Glomerular visceral epithelial cell (primary cell): ENCODE results near the gene CDK5RAP1.
"Not testable (repeated sequence)": the region's sequence is repeated elsewhere in the genome, so short reads cannot be mapped to it uniquely, and the experiment has no call there.

Experiments
- DNase-seq: peaks from one replicate; pipeline ENCODE4 v3.0.0-alpha.2; 2016; ENCODE audit errors: extremely low spot score

The CDK5RAP1 gene

DNA sequence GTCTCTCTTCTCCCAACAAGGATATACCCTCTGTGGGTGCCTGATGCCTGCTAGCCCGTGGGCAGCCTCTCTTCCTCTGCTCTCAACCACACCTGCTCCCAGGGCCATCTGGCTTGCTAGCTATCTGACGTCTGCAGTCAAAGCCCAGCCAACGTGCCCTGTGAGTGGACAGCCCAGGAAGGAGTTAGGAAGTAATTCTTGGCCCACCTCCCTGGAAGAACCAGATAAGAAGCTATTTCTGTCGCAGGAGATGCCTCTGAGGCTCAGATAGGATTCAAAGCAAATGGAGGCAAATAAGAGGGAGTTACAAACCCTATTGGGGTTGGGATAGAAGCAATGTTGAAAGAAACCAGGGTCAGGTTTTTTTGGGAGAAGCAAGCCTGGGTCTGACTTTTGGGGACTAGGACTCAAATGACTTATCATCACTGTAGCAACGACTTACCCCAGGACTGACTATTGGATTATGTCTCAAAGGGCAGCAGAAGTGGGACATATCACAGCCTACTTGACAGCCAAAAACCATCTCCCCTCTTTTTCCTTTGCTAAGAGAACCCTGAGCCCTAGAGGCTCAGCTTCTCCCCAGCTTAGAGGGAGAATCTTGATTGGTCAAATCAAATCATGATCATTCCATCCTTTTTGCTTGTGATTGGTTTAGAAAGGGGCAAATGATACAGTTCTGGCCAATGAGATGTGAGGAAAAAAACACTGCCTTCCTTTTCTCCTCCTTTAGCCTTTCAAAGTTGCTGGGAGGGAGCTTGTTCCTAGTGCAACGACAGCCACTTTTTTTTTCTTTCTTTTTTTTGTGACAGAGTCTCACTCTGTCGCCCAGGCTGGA lies 18.0 kb upstream of the CDK5RAP1 start:
- DNase-seq, result no peak

DNA sequence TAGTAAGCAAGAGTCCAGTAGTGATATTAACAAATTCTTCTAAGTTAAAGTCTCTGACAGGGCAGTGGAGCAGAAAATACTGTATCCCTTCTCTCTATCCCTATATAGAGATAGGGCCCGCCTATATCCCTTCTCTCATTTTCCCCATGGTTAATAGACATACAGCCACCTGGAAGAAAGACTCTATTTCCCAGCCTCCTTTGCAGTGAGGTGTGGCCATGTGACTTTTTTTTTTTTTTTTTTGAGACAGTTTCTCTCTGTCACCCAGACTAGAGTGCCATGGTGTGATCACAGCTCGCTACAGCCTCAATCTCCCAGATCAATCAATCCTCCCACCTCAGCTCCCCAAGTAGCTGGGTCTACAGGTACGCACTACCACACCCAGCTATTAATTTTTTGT lies 16.7 kb upstream of the CDK5RAP1 start:
- DNase-seq, result no peak

DNA sequence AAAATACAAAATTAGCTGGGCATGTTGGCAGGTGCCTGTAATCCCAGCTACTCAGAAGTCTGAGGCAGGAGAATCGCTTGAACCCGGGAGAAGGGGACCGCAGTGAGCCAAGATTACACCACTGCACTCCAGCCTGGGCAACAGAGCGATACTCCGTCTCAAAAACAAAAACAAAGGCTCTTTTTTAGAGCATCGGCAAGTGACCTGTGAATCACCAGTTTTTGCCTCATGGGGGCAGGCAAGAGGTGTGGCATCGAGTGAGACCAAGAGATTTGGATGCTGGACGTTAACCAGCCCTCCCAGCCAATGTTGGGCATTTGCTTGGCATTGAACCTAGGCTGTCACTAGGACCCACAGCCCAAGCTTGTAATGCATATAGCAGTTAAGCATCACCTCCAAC lies 14.6 kb upstream of the CDK5RAP1 start:
- DNase-seq, result no peak

DNA sequence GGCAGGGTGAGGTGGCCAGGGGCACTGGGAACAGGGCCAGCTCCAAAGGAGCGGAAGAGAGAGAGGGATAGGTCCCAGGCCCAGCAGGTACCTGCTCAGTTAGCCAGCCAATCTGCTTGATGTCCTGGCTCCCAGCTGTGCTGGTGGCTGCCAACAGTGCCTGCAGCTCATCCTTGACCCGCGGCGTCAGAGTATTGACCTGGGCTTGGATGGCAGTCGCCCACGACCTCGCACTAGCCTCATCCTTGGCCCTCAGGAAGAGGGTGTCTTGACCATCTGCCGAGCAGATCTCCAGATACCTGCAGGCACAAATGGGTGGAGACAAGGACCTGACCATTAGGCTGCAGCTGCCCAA lies 11.1 kb upstream of the CDK5RAP1 start:
- DNase-seq, result no peak

DNA sequence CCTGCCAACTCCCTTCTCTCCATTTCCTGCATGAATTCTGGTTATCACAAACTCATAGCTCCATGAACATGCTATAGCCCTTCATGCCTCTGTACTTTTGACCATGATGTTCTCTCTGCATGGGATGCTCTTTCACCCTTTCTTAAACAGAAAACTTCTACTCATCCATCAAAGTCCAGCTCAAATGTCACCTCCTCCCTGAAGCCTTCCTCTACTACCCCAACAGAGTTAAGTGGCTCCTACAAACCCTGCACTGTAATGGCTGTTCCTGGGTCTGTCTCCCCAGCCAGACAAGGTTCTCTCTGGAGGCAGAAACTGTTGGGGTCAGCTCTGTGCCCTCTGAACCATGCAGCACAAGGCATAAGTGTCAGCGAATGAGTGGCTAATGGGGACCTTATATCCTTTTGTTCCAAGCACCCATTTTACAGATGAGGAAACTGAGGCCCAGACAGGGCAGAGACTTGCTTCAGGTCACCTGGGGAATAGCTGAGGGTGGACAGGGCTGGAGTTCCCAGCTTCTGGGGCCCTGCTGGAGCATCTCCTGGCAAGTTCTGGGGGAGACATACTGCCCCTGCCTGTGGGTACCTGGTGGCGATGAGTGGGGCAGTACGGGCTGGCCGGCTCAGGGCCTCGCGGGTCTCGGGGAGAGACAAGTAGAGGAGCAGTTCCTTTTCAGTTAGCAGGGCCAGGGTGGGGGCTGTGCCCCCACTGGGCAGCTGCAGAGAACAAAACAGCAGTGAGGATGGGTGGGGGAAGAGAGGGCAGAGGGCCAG lies 10.6 kb upstream of the CDK5RAP1 start:
- no peak for DNase-seq

DNA sequence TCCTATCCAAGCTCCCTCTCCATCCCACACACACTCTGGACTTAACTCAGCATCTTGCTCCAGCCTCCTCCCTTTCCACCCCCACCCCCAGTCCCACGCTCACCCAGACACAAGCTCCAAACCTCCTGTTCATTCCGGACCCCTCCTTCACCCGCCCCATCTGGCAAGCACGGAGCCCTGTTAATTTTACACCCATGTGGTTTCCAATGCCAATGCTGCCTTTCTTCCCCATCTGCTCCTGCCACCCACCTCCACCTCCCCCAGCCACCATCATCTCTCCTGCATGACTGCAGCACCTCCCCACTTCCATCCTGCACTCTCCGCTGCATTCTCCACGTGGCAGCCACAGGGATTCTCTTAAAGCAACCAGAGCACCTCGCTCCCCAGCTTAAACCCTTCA lies 9.9 kb upstream of the CDK5RAP1 start:
- no peak for DNase-seq

DNA sequence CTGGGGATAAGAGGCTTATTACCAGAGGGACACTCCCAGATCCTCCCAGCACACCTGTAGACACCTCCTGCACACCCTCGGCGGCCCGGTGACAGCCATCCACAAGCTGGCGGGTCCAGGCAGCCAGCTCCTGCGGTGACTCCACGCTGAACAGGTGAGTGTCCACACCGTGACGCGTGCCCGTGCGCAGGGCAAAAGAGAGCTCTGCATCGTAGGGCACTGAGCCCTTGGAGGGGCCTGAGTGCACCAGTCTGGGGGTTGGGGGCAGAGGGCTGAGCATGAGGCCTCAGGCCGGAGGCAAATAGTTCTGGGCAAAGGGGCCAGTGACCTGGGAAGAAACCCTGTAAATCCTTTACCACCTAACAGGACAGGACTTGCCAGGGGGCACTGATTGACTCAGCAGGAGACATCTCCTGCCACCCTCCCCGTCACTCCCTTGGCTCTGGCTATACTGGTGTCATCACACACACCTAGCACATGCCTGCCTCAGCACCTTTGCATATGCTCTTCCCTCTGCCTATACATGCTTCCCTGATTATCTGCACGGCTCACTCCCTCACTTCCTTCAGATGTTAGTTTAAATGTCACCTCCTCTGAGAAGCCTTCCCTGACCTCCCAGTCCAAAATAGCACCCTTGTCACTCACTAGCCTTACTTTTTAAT lies 8.9 kb upstream of the CDK5RAP1 start:
- DNase-seq, result no peak

DNA sequence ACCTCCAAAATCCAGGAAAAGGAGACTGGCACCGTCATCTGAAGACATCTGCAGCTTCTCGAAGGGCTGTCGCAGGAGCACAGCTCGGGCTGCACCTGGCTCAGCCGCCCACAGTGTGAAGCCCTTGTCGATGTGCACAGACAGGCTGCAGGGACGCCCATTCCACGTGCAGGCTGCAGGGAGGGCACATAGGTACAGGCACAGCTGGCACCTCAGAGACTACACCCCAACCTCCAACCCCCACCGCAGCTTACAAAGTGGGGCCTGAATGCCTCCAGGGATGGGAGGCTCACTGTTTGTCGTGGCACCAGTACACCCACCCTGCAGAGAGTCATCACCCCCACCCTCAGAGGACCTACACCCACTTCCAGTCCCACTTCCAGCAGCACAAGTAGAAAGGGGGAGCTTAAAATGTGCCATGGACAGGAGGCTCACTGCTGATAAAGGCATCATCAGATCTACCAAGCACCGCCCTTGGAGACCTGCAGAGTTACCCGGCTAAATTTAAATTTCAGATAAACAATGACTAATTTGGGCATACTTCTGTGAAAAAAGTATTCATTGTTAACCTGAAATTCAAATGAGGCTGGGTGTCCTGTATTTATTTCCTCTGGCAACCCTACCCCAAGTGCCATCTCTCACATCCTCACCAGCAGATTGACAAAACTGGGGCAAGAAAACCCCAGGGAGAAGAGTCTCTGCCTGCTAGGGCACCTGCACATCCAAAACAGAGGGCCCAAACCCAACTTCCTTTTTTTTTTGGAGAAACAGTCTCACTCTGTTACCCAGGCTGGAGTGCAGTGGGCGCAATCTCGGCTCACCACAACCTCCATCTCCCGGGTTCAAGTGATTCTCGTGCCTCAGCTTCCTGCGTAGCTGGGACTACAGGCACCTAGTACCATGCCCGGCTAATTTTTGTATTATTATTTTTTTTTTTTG lies 7.7 kb upstream of the CDK5RAP1 start:
- no peak for DNase-seq

DNA sequence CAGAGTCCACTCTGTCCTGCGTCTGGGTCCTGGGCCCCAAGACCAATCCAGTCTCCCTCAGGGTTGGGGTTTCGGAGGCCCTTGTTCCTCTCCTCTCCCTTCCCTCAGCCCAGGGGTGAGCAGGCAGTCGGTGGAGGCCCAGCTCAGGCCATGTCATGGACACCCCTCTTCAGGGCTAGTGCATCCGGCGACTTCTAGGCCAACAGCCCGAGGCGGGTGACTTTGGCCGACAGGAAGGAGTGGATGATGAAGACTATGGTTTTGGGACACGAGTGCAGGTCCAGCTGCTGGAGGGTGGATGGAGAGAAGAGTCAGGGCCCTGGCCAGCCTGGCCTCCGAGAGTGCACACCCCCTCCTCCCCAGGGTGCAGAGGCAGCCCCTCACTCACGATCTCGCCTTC lies 7.0 kb upstream of the CDK5RAP1 start:
- DNase-seq, result no peak

DNA sequence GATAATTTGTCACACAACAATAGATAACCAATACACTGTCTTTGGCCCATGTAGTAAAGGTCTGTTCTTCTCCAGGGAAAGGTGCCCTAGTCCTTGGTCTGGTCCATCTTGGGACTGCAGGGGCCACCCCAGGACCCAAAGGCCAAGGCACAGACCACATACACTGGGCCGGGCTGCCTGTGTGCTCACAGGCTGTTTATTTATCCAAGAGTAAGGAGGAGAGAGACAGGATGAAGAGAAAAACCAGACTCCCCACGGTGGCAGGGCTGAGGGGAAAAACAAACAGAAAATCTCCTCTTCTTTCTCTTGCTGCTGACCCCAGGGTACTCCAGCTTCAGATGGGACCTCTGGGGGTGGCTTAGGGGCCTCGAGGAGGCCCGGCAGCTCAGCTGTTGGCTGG lies 6.5 kb upstream of the CDK5RAP1 start:
- no peak for DNase-seq

DNA sequence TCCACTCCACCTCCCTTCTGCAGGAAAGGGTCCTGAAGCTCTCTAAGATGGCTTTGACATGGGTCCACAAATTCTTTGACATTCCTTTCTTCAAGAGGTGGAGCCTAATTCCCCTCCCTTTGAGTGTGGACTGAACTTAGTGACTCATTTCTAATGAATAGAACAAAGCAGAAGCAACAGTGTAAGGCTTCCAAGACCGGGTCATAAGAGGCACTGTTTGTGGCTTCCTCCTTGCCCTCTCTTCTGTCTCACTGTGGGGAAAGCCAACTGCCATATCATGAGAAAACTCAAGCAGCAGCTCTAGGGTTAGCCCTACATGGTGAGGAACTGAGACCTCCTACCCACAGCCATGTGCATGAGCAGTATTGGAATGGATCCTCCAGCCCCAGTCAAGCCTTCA lies 5.9 kb upstream of the CDK5RAP1 start:
- no peak for DNase-seq

DNA sequence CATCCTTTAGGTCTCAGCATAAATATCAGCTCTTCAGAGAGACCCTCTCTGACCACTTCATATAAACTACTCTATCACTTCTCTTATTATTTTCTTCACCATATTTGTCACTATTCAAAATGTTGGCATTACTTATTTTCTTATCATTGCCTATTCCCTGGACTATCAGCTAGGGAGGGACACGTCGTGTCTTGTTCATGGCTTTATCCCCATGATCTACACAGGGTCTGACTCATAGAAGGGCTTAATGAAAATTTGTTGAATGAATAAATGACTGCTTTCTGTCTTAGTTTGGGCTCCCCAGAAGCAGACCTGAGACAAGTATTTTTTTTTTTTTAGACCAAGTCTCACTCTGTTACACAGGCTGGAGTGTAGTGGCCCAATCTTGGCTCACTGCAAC lies 3.0 kb upstream of the CDK5RAP1 start:
- no peak for DNase-seq

DNA sequence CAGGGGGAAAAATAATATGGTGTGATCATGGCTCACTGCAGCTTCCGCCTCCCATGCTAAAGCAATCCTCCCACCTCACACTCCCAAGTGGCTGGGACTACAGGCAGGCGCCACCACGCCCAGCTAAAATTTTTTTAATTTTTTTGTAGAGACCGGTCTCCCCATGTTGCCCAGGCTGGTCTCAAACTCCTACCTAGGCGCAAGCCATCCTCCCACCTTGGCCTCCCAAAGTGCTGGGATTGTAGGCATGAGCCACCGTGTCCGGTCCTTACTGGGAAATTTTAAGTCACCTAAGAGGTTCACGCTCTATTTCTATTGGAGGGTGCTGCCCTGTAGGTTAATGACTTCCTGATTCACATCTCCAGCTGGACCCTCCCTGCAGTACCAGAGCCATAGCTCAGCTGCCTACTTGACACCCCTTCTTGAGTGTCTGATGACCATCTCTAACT lies 626 bp upstream of the CDK5RAP1 start:
- DNase-seq, result peak; percentile 31

DNA sequence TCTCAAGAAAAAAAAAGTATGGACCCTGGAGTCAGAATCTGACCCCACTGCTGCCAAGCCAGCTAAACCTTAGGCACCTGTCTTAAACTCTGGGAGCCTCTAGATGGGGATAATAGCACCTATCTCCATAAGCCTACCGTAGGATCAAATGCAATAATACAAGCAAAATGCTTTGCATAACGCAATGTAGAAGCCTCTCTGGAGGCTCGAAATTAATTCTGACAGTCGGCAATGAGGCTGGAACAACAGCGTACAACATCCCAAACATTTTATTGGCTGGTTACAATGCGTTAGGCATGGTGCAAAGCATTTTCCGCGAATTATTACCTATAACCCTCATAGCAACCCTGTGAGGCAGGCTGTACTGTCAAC lies 521 bp downstream of the CDK5RAP1 start:
- peak; percentile 25 for DNase-seq

DNA sequence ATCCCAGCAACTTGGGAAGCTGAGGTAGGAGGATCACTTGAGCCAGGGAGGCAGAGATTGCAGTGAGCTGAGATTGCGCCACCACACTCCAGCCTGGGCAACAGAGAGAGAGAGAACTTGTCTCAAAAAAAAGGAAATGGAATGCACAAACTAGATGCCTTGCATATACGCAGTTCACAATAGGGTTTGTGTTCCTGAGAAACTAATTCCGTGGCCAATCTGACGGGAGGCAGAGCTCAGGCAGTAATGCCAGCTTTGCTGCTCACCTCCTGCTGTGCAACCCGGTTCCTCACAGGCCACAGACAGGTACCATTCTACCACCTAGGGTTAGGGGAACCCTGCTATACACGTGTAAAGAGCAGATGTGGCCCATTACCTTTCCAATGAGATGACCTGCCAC lies 1.4 kb downstream of the CDK5RAP1 start:
- no peak for DNase-seq

DNA sequence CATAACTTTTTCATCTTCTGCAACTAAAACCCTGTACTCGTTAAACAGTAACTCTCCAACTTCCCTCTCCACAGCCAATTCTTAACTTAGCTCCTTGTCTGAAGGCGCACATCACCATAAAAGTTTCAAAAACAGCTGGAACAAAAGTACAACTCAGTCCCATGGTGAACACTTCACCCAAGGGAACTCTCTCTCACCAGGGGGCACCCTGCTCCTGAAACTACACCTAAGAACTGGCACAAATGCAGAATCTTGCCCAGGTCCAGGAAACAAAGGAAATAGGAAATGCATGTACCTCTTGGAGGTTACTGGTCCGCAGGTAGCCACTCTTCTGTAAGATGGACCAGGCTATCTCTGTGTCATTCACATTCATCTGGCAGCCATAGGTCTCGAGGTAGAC lies 6.6 kb downstream of the CDK5RAP1 start:
- DNase-seq, result no peak

DNA sequence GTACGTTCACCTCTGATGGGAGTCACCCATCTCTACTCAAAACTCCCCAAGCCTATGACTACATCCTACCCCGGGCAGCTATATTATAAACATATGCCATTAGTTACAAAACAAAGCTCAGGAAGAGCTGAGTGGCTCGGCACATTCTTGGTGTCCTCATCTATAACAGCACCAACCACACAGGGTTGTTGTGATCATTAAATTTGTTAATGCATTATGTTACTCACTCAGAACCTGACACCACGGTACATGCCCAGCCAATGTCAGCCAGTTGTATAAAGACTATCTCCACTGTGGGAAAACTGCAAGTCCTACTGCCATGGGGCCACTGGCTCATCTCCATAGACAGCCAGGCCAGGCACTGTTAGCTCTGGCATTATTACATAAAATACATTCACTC lies 7.7 kb downstream of the CDK5RAP1 start:
- no peak for DNase-seq

DNA sequence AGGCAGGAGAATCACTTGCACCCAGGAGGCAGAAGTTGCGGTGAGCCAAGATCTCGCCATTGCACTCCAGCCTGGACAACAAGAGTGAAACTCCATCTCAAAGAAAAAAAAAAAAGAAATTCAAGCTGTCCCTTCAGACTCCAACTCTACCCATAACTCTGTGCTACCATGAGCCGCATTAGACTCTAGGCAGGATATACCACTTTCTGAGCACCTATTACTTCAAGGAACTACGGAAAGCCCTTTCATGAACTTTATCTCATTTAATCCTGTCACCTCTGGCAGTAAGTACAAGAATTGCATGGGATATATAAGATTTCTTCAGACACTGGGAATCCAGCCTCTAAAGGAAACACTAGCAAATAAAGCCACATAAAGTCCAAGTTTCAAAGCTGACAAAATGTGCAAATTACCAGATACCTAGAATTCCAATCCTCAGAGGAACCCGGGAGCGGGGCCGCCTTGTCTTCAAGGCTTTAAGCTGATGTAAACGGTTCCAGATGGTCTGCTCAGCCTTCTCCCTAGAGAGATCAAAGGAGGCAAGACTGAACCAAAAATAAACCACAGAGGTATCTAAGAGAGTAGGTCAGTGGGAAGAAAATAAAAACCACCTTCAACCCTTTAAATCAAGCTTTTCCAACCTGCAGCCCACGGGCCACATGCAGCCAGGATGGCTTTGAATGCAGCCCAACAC lies 9.4 kb downstream of the CDK5RAP1 start:
- no peak for DNase-seq

DNA sequence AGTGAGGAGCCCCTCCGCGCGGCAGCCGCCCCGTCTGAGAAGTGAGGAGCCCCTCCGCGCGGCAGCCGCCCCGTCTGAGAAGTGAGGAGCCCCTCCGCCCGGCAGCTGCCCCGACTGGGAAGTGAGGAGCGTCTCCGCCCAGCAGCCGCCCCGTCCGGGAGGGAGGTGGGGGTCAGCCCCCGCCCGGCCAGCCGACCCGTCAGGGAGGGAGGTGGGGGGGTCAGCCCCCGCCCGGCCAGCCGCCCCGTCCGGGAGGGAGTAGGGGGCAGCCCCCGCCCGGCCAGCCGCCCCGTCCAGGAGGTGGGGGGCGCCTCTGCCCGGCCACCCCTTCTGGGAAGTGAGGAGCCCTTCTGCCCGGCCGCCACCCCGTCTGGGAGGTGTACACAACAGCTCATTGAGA lies 12.0 kb downstream of the CDK5RAP1 start:
- DNase-seq, result not testable (repeated sequence)

DNA sequence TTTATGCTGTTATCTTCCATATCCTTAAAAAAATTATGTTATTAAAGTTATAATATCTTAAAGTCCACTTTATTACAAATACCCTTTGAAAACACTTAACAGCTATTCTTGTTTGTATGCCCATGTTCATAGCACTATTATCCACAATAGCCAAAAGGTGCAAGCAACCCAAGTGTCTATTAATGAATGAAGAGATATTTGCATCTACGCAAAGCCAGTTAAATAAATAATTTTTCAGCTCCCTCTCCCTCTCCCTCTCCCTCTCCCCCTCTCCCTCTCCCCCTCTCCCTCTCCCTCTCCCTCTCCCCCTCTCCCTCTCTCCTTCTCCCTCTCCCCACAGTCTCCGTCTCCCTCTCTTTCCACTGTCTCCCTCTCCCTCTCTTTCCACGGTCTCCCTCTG lies 13.1 kb downstream of the CDK5RAP1 start:
- no peak for DNase-seq

DNA sequence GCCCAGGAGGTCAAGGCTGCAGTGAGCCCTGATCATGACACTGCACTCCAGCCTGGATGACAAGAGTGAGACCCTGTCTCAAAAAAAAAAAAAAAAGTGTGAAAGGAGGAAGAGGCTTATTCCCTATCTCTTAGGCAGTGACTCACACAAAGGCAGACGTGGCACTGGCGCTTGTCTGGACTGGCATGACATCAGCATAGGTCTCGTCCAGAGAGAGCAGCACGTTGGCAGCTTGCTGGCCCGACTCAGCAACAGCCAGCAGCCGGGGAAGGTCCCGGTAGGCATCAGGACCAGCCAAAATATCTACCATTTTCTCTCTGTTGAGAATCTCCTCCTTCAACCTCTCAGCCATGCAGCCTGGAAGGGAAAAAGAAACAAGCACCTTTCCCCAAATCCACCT lies 14.1 kb downstream of the CDK5RAP1 start:
- peak; percentile 85 for DNase-seq
